Astrocyte of the cerebellum (primary cell): ENCODE measurements around the gene FATE1.

Experiments
- DNase-seq: peaks from one replicate; pipeline ENCODE4 v3.0.0-alpha.2; 2011; ENCODE audit warnings: low read depth
- H3K4me3 ChIP-seq: 2 replicates; pipeline ENCODE4 v1.5.1; 2011; ENCODE audit warnings: mild to moderate bottlenecking, low read depth, low read length, moderate library complexity
- in situ Hi-C: cut with HindIII; loops from 2 replicates; pipeline ENCODE4 v1.10.0; 2017; ENCODE audit warnings: low sequenced_read_pairs
- TF ChIP-seq, protein P1 (sequence below): IDR thresholded peaks from 2 replicates; pipeline ENCODE4 v1.5.1; 2012; ENCODE audit warnings: low read length, low read depth, moderate library complexity, mild to moderate bottlenecking; ENCODE audit errors: missing control alignments

Gene FATE1

GRCh38 chrX:151735219-151735618 is 19.4 kb downstream of the FATE1 start:
- H3K4me3 ChIP-seq = no peak overlapping the region
- TF ChIP-seq, protein P1, sequence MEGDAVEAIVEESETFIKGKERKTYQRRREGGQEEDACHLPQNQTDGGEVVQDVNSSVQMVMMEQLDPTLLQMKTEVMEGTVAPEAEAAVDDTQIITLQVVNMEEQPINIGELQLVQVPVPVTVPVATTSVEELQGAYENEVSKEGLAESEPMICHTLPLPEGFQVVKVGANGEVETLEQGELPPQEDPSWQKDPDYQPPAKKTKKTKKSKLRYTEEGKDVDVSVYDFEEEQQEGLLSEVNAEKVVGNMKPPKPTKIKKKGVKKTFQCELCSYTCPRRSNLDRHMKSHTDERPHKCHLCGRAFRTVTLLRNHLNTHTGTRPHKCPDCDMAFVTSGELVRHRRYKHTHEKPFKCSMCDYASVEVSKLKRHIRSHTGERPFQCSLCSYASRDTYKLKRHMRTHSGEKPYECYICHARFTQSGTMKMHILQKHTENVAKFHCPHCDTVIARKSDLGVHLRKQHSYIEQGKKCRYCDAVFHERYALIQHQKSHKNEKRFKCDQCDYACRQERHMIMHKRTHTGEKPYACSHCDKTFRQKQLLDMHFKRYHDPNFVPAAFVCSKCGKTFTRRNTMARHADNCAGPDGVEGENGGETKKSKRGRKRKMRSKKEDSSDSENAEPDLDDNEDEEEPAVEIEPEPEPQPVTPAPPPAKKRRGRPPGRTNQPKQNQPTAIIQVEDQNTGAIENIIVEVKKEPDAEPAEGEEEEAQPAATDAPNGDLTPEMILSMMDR = no peak
- no peak for DNase-seq
- in situ Hi-C loops = loop anchor here (25.0 kb wide), 1 partner anchor 902 kb away; the partner anchor contains the start of gene GABRQ

DNA sequence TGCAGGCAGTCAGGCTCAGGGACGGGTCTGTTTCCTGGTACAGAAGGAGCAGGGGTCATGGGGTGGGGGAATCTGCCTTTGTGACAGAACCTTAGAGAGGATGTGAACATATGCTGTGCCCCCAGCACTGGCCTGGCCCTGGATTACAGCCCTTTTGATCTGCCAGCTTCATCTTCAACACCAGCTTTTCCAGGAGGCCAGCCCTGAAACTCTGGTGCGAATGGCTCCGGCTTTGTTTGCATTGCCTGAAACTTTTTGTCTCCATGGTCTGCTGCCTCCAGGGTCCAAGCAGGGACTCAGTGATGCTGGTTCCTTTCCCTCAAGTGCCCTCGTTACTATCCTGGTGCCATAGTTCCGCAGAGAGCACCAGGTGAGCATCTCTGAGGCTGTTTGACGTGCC is 20.9 kb downstream of the FATE1 start:
- in situ Hi-C loops = loop anchor here (25.0 kb wide), 1 partner anchor 901 kb away; the partner anchor contains the start of gene GABRQ
- TF ChIP-seq, protein P1 = no peak
- DNase-seq = no peak
- no peak overlapping the region for H3K4me3 ChIP-seq

- DNase-seq = no peak
- H3K4me3 ChIP-seq = no peak overlapping the region
- TF ChIP-seq, protein P1 = no peak
- in situ Hi-C loops = loop anchor here (25.0 kb wide), 1 partner anchor 900 kb away; the partner anchor contains the start of gene GABRQ
These were observed 21.7 kb downstream of the FATE1 start for GRCh38 chrX:151737494-151737893.

DNA sequence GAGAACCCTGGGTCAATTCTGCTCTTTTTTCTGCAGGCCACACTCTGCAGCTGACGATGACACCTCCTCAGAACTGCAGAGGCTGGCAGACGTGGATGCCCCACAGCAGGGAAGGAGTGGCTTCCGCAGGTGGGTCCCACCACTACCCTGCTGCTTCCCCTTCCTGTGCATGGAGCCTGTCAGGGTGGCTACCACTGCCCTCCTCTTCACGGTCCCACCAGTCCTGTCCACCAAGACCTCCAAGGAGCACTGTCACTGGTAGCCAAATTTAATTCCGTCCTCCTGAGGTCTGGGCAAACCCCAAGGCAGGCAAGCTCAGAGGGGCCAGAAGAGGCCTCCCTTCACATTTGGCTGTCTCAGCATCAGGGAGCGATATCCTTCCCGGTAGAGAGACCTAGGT is 22.9 kb downstream of the FATE1 start:
- no peak for DNase-seq
- TF ChIP-seq, protein P1 = no peak
- in situ Hi-C loops = loop anchor here (25.0 kb wide), 1 partner anchor 899 kb away; the partner anchor contains the start of gene GABRQ
- no peak overlapping the region for H3K4me3 ChIP-seq

DNA sequence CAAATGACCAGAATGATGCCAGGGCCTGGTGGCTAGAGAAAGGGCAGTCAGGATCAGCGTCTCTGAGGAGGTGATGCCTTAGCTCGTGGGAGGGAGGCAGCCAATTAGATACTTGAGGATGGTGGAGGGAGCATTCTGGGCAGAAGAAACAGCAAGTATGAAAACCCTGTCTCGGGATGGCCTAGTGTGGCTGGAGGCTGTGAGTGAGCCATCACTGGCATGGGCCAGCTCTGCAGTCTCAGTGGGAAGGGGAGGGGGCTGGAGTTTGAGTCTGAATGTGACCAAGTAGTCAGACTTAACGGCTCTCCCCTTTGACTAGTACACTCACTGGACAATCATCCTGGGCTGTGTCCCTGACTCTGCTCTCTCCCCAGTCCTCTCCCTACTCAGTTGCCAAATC is 25.8 kb downstream of the FATE1 start:
- in situ Hi-C loops = loop anchor here (25.0 kb wide), 1 partner anchor 896 kb away; the partner anchor contains the start of gene GABRQ
- TF ChIP-seq, protein P1 = no peak
- H3K4me3 ChIP-seq = no peak overlapping the region

GRCh38 chrX:151742311-151742710 is 26.5 kb downstream of the FATE1 start:
- TF ChIP-seq, protein P1 = no peak
- in situ Hi-C loops = loop anchor here (25.0 kb wide), 1 partner anchor 895 kb away; the partner anchor contains the start of gene GABRQ
- H3K4me3 ChIP-seq = no peak overlapping the region
- no peak for DNase-seq

More for the DNA sequence above, 25.8 kb downstream of the FATE1 start:
- DNase-seq = no peak
